HAP-1 (cell line): ENCODE results near the gene P4HB.

Experiments used
- DNase-seq, 2 experiments: peaks; one replicate each; pipeline ENCODE4 v3.0.0-alpha.2; 2016 to 2020; ENCODE audit warnings: low spot score in 2 of 2
- H3K27me3 ChIP-seq: fragments of 250-450 bp; sonication (Bioruptor Pico); 2 replicates; pipeline ENCODE4 v1.5.1; 2020; ENCODE audit warnings: low read depth, mild to moderate bottlenecking, moderate library complexity
- H3K36me3 ChIP-seq: fragments of 250-450 bp; sonication (Bioruptor Pico); replicated peaks from 2 replicates; pipeline ENCODE4 v1.5.1; 2020; ENCODE audit warnings: mild to moderate bottlenecking
- H3K4me1 ChIP-seq: fragments of 250-450 bp; sonication (Bioruptor Pico); 2 replicates; pipeline ENCODE4 v1.5.1; 2020; ENCODE audit warnings: mild to moderate bottlenecking
- H3K4me3 ChIP-seq: fragments of 250-450 bp; sonication (Bioruptor Pico); 2 replicates; pipeline ENCODE4 v1.5.1; 2020; ENCODE audit warnings: mild to moderate bottlenecking, moderate library complexity
- H3K9me3 ChIP-seq: fragments of 250-450 bp; sonication (Bioruptor Pico); 2 replicates; pipeline ENCODE4 v1.5.1; 2020; ENCODE audit warnings: mild to moderate bottlenecking, moderate library complexity
- in situ Hi-C: fragments of 300-500 bp; cut with MboI; formaldehyde crosslinking; loops from 3 replicates; pipeline ENCODE4 v1.14.3; 2020; ENCODE audit warnings: low sequenced_read_pairs, inconsistent platforms, mixed read lengths

P4HB gene

GRCh38 chr17:81858170-81858966 lies 2.0 kb downstream of the P4HB start:
- no peak for DNase-seq
- Histone ChIP-seq H3K27me3 (no peaks in the 10 kb centered on the region), H3K9me3 (no peaks in the 10 kb centered on the region), H3K4me3 (no peak overlapping the region; the same call in none of the 2 replicates), H3K36me3 (peaks cover 65% of the 10 kb centered on the region), H3K4me1 (peaks cover 14% of the 10 kb centered on the region)
- in situ Hi-C loops: no loop called here

- DNase-seq: no peak
Observed at GRCh38 chr17:81854974-81855774, 5.2 kb downstream of the P4HB start.

GRCh38 chr17:81852237-81852636 lies 8.1 kb downstream of the P4HB start:
- no peak overlapping the region for H3K4me3 ChIP-seq
- H3K27me3 ChIP-seq: no peaks in the 10 kb centered on the region
- no peaks in the 10 kb centered on the region for H3K9me3 ChIP-seq
- in situ Hi-C loops: no loop called here
- H3K36me3 ChIP-seq: peaks cover 70% of the 10 kb centered on the region
- no peak for DNase-seq
- no peaks in the 10 kb centered on the region for H3K4me1 ChIP-seq

More at GRCh38 chr17:81854974-81855774, 5.2 kb downstream of the P4HB start:
- no peaks in the 10 kb centered on the region for H3K27me3 ChIP-seq
- peaks cover 7% of the 10 kb centered on the region for H3K4me1 ChIP-seq
- H3K9me3 ChIP-seq: no peaks in the 10 kb centered on the region
- peaks cover 72% of the 10 kb centered on the region for H3K36me3 ChIP-seq
- in situ Hi-C loops: no loop called here
- H3K4me3 ChIP-seq: no peak overlapping the region

- Histone ChIP-seq H3K27me3 (no peaks in the 10 kb centered on the region), H3K9me3 (no peaks in the 10 kb centered on the region), H3K4me3 (no peak overlapping the region), H3K36me3 (peaks cover 72% of the 10 kb centered on the region), H3K4me1 (no peaks in the 10 kb centered on the region)
- in situ Hi-C loops: no loop called here
- no peak for DNase-seq
Observed at GRCh38 chr17:81851423-81851822, 8.9 kb downstream of the P4HB start.

GRCh38 chr17:81849457-81849856 lies 10.9 kb downstream of the P4HB start:
- no peaks in the 10 kb centered on the region for H3K27me3 ChIP-seq
- in situ Hi-C loops: no loop called here
- no peaks in the 10 kb centered on the region for H3K4me1 ChIP-seq
- DNase-seq: no peak
- H3K4me3 ChIP-seq: no peak overlapping the region
- no peaks in the 10 kb centered on the region for H3K9me3 ChIP-seq
- peaks cover 81% of the 10 kb centered on the region for H3K36me3 ChIP-seq

- H3K4me1 ChIP-seq: no peaks in the 10 kb centered on the region
- no peaks in the 10 kb centered on the region for H3K27me3 ChIP-seq
- peaks cover 79% of the 10 kb centered on the region for H3K36me3 ChIP-seq
- no peaks in the 10 kb centered on the region for H3K9me3 ChIP-seq
- no peak for DNase-seq
- in situ Hi-C loops: no loop called here
- H3K4me3 ChIP-seq: no peak overlapping the region
Observed at GRCh38 chr17:81846743-81847689, 13.3 kb downstream of the P4HB start.

GRCh38 chr17:81845881-81846742 lies 14.2 kb downstream of the P4HB start:
- H3K36me3 ChIP-seq: peaks cover 71% of the 10 kb centered on the region
- no peak overlapping the region for H3K4me3 ChIP-seq
- no peak for DNase-seq
- H3K9me3 ChIP-seq: no peaks in the 10 kb centered on the region
- in situ Hi-C loops: no loop called here
- no peaks in the 10 kb centered on the region for H3K27me3 ChIP-seq
- no peaks in the 10 kb centered on the region for H3K4me1 ChIP-seq

GRCh38 chr17:81845361-81845760 lies 15.0 kb downstream of the P4HB start:
- Histone ChIP-seq H3K4me3 (no peak overlapping the region), H3K36me3 (peaks cover 71% of the 10 kb centered on the region)
- in situ Hi-C loops: no loop called here

GRCh38 chr17:81844887-81845286 lies 15.4 kb downstream of the P4HB start:
- in situ Hi-C loops: no loop called here

More at GRCh38 chr17:81845361-81845760, 15.0 kb downstream of the P4HB start:
- H3K9me3 ChIP-seq: no peaks in the 10 kb centered on the region
- no peak for DNase-seq
- H3K4me1 ChIP-seq: no peaks in the 10 kb centered on the region
- no peaks in the 10 kb centered on the region for H3K27me3 ChIP-seq

GRCh38 chr17:81844327-81844851 lies 15.9 kb downstream of the P4HB start:
- DNase-seq: no peak
- Histone ChIP-seq H3K4me1 (no peaks in the 10 kb centered on the region), H3K36me3 (peaks cover 64% of the 10 kb centered on the region), H3K4me3 (no peak overlapping the region), H3K9me3 (no peaks in the 10 kb centered on the region), H3K27me3 (no peaks in the 10 kb centered on the region)
- in situ Hi-C loops: no loop called here

More at GRCh38 chr17:81844887-81845286, 15.4 kb downstream of the P4HB start:
- DNase-seq: no peak
- H3K36me3 ChIP-seq: peaks cover 68% of the 10 kb centered on the region
- no peaks in the 10 kb centered on the region for H3K4me1 ChIP-seq
- H3K27me3 ChIP-seq: no peaks in the 10 kb centered on the region
- no peaks in the 10 kb centered on the region for H3K9me3 ChIP-seq
- H3K4me3 ChIP-seq: no peak overlapping the region

GRCh38 chr17:81843713-81844326 lies 16.5 kb downstream of the P4HB start:
- DNase-seq: no peak
- no peaks in the 10 kb centered on the region for H3K27me3 ChIP-seq
- peaks cover 60% of the 10 kb centered on the region for H3K36me3 ChIP-seq
- H3K9me3 ChIP-seq: no peaks in the 10 kb centered on the region
- no peaks in the 10 kb centered on the region for H3K4me1 ChIP-seq
- no peak overlapping the region for H3K4me3 ChIP-seq
- in situ Hi-C loops: no loop called here
